Astrocyte (in vitro differentiated cells and primary cell): ENCODE measurements around the gene MTMR12. TPM values are rescaled to one million over a fixed set of nuclear protein-coding genes. Genes with fewer than 3 reads are reported as not detected.

Experiments used
- DNase-seq: peaks from one replicate; pipeline ENCODE4 v3.0.0-alpha.2; 2010; ENCODE audit warnings: low read depth
- FAIRE-seq: peaks from 2 replicates; lab custom pipeline; 2011; peaks lifted over from hg19 to GRCh38; lab: Jason Lieb, UNC
- H2AFZ ChIP-seq: 2 replicates; pipeline ENCODE4 v1.6.0; 2012; ENCODE audit warnings: low read depth, low read length, inconsistent platforms
- H3K27ac ChIP-seq: 2 replicates; pipeline ENCODE4 v1.5.1; 2011; ENCODE audit warnings: low read depth, low read length, inconsistent platforms
- H3K27me3 ChIP-seq: 2 replicates; pipeline ENCODE4 v1.6.0; 2011; ENCODE audit warnings: low read length, inconsistent platforms; ENCODE audit not compliant: insufficient read depth
- H3K36me3 ChIP-seq: 2 replicates; pipeline ENCODE4 v1.5.1; 2011; ENCODE audit warnings: low read length, inconsistent platforms; ENCODE audit not compliant: insufficient read depth
- H3K4me1 ChIP-seq: 2 replicates; pipeline ENCODE4 v1.5.1; 2011; ENCODE audit warnings: low read length, inconsistent platforms; ENCODE audit not compliant: insufficient read depth
- H3K4me2 ChIP-seq: 2 replicates; pipeline ENCODE4 v1.6.0; 2012; ENCODE audit warnings: low read length, inconsistent platforms
- H3K4me3 ChIP-seq: 2 replicates; pipeline ENCODE4 v1.5.1; 2011; ENCODE audit warnings: low read depth, mild to moderate bottlenecking, low read length, inconsistent platforms; ENCODE audit not compliant: insufficient read depth
- H3K79me2 ChIP-seq: 2 replicates; pipeline ENCODE4 v1.6.0; 2012; ENCODE audit warnings: mild to moderate bottlenecking, low read length, inconsistent platforms; ENCODE audit not compliant: insufficient read depth
- H3K9ac ChIP-seq: 2 replicates; pipeline ENCODE4 v1.6.0; 2012; ENCODE audit warnings: mild to moderate bottlenecking, low read length, inconsistent platforms
- H3K9me3 ChIP-seq: 2 replicates; pipeline ENCODE4 v1.5.1; 2012; ENCODE audit warnings: low read depth, mild to moderate bottlenecking, low read length, inconsistent platforms; ENCODE audit not compliant: insufficient read depth
- H4K20me1 ChIP-seq: 2 replicates; pipeline ENCODE4 v1.6.0; 2012; ENCODE audit warnings: low read length, inconsistent platforms; ENCODE audit not compliant: insufficient read depth
- H3K27ac Mint-ChIP-seq: one replicate; pipeline ENCODE4 v1.8.0; 2021; ENCODE audit warnings: mild to moderate bottlenecking, mixed read lengths; ENCODE audit not compliant: unreplicated experiment
- H3K27me3 Mint-ChIP-seq: one replicate; pipeline ENCODE4 v1.8.0; 2021; ENCODE audit warnings: low read depth, mixed read lengths; ENCODE audit not compliant: unreplicated experiment
- H3K36me3 Mint-ChIP-seq: one replicate; pipeline ENCODE4 v1.8.0; 2021; ENCODE audit warnings: low read depth, mixed read lengths; ENCODE audit not compliant: unreplicated experiment
- H3K4me1 Mint-ChIP-seq: one replicate; pipeline ENCODE4 v1.8.0; 2021; ENCODE audit warnings: low read depth, mixed read lengths; ENCODE audit not compliant: unreplicated experiment
- H3K4me3 Mint-ChIP-seq: one replicate; pipeline ENCODE4 v1.8.0; 2021; ENCODE audit warnings: mild to moderate bottlenecking, moderate library complexity, mixed read lengths; ENCODE audit not compliant: unreplicated experiment
- H3K9me3 Mint-ChIP-seq: one replicate; pipeline ENCODE4 v1.8.0; 2021; ENCODE audit warnings: mild to moderate bottlenecking, mixed read lengths; ENCODE audit not compliant: unreplicated experiment
- CTCF ChIP-seq: IDR thresholded peaks from 2 replicates; pipeline ENCODE4 v1.5.1; 2011; ENCODE audit warnings: low read depth, mild to moderate bottlenecking, inconsistent platforms, low read length, moderate library complexity; ENCODE audit not compliant: insufficient read depth
- EZH2 ChIP-seq: IDR thresholded peaks from 2 replicates; pipeline ENCODE4 v1.6.1; 2012; ENCODE audit warnings: mild to moderate bottlenecking, low read length, inconsistent platforms; ENCODE audit not compliant: insufficient read depth
- total RNA-seq: library from RNA; stranded (reverse); gene quantifications from 2 replicates; pipeline ENCODE4 v1.2.1, GENCODE V29; 2021

MTMR12 gene
- total RNA-seq, 1 donor from 2014 or later, result 23.1 TPM

DNA sequence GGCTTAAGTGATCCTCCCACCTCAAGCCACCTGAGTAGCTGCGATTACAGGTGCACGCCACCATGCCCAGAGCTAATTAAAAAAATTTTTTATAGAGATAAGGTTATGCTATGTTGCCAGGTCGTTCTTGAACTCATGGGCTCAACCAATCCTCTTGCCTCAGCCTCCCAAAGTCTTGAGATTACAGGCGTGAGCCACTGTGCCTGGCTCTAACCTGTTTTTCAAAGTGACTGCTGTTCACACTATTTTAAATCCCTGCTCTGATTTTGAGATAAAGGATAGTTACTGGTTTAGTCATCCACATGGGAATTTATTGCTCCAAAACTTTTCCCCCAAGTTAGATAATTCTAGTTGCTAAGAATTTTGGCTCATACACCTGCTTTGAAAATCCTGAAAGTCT, 48.2 kb upstream of the MTMR12 start:
- Histone ChIP-seq H3K27me3 (no peaks in the 10 kb centered on the region), H3K4me1 (no peaks in the 10 kb centered on the region), H3K9ac (no peak overlapping the region), H3K79me2 (peaks cover 3% of the 10 kb centered on the region), H2AFZ (no peak overlapping the region), H4K20me1 (peaks cover 6% of the 10 kb centered on the region), H3K9me3 (no peaks in the 10 kb centered on the region), H3K4me3 (no peak overlapping the region), H3K36me3 (peaks cover 29% of the 10 kb centered on the region), H3K4me2 (no peak overlapping the region), H3K27ac (no peak overlapping the region)
- Mint-ChIP-seq H3K27me3 (no peaks in the 10 kb centered on the region), H3K9me3 (no peaks in the 10 kb centered on the region), H3K4me3 (no peak overlapping the region), H3K4me1 (no peaks in the 10 kb centered on the region), H3K27ac (no peak overlapping the region), H3K36me3 (peaks cover 6% of the 10 kb centered on the region)
- DNase-seq (no peak), FAIRE-seq (no peak)
- no peak for TF ChIP-seq CTCF
- TF ChIP-seq EZH2, result no peak

GRCh38 chr5:32358611-32359010, 45.9 kb upstream of the MTMR12 start:
- DNase-seq, result no peak
- Histone ChIP-seq H3K9ac (no peak overlapping the region), H3K9me3 (no peaks in the 10 kb centered on the region), H3K4me1 (no peaks in the 10 kb centered on the region), H3K27ac (no peak overlapping the region), H2AFZ (no peak overlapping the region), H3K36me3 (peaks cover 27% of the 10 kb centered on the region), H3K4me2 (no peak overlapping the region), H3K79me2 (no peaks in the 10 kb centered on the region), H4K20me1 (peaks cover 6% of the 10 kb centered on the region), H3K27me3 (no peaks in the 10 kb centered on the region), H3K4me3 (no peak overlapping the region)
- Mint-ChIP-seq H3K9me3 (no peaks in the 10 kb centered on the region), H3K27ac (peak overlapping the region; percentile 47), H3K4me1 (no peaks in the 10 kb centered on the region), H3K4me3 (no peak overlapping the region), H3K36me3 (peaks cover 13% of the 10 kb centered on the region), H3K27me3 (no peaks in the 10 kb centered on the region)
- TF ChIP-seq EZH2, result no peak
- no peak for TF ChIP-seq CTCF
- no peak for FAIRE-seq

- H3K4me1 ChIP-seq, result no peaks in the 10 kb centered on the region
- TF ChIP-seq CTCF (no peak), EZH2 (no peak)
- Mint-ChIP-seq H3K4me3 (no peak overlapping the region), H3K9me3 (no peaks in the 10 kb centered on the region), H3K27ac (no peak overlapping the region), H3K36me3 (peaks cover 16% of the 10 kb centered on the region), H3K4me1 (no peaks in the 10 kb centered on the region), H3K27me3 (no peaks in the 10 kb centered on the region)
- H3K9ac ChIP-seq, result no peak overlapping the region
- H3K36me3 ChIP-seq, result peaks cover 21% of the 10 kb centered on the region
- no peaks in the 10 kb centered on the region for H3K79me2 ChIP-seq
- H3K4me2 ChIP-seq, result no peak overlapping the region
- no peaks in the 10 kb centered on the region for H3K9me3 ChIP-seq
- DNase-seq (no peak), FAIRE-seq (no peak)
- H3K27ac ChIP-seq, result no peak overlapping the region
- H3K4me3 ChIP-seq, result no peak overlapping the region
- H3K27me3 ChIP-seq, result no peaks in the 10 kb centered on the region
- H2AFZ ChIP-seq, result no peak overlapping the region
- H4K20me1 ChIP-seq, result peaks cover 6% of the 10 kb centered on the region
Observed at GRCh38 chr5:32357658-32358057, 44.9 kb upstream of the MTMR12 start.
